ENCODE measurements around the gene ZFYVE28.

DNA sequence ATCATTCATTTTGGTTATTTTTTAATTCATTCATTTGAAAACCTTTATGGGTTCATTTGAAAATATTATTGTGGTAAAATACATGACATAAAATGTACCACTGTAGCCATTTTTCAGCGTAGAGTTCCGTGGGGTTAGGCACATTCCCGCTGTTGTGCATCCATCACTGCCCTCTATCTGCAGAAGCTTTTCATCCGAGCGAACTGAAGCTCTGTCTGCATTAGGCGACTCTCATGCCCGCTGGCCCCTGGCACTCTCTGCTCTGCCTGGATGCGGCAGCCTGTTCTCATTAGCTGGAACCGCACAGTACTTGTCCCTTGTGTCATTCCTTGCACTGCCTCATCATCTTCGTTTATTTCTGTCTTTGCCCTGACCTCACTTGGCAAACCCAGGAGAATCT lies 17.9 kb upstream of the ZFYVE28 start:
- TF ChIP-seq, protein P1, sequence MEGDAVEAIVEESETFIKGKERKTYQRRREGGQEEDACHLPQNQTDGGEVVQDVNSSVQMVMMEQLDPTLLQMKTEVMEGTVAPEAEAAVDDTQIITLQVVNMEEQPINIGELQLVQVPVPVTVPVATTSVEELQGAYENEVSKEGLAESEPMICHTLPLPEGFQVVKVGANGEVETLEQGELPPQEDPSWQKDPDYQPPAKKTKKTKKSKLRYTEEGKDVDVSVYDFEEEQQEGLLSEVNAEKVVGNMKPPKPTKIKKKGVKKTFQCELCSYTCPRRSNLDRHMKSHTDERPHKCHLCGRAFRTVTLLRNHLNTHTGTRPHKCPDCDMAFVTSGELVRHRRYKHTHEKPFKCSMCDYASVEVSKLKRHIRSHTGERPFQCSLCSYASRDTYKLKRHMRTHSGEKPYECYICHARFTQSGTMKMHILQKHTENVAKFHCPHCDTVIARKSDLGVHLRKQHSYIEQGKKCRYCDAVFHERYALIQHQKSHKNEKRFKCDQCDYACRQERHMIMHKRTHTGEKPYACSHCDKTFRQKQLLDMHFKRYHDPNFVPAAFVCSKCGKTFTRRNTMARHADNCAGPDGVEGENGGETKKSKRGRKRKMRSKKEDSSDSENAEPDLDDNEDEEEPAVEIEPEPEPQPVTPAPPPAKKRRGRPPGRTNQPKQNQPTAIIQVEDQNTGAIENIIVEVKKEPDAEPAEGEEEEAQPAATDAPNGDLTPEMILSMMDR (IDR thresholded peaks at IDR 0.05): no peak
- no peak for TF ChIP-seq POLR2AphosphoS5 (IDR thresholded peaks at IDR 0.05; ENCODE audit: insufficient read depth in 1 of 2, low read depth in 1 of 2)

Measured in vagina (tissue), 2 donors.